ENCODE results near the gene HSPBAP1.

The HSPBAP1 gene

DNA sequence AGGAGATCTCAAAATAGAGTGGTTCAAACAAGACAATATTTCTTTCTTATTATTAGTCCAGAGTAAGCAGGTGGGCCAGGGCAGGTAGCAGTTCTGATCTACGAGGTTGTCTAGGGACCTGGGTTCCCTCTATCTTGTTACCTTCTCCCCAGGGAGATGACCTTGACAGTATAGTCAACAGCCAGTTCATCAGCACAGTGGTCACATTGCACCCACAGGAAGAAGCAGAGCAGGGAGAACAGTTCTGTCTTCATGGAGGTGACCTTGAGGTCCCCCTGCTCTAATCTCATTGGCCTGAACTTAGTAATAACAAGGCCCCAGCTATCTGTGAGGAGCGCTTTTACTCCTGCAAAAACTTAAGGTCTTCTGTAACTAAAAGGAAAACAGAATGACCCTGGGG is 23.0 kb upstream of the HSPBAP1 start:
- TF ChIP-seq, protein P1, sequence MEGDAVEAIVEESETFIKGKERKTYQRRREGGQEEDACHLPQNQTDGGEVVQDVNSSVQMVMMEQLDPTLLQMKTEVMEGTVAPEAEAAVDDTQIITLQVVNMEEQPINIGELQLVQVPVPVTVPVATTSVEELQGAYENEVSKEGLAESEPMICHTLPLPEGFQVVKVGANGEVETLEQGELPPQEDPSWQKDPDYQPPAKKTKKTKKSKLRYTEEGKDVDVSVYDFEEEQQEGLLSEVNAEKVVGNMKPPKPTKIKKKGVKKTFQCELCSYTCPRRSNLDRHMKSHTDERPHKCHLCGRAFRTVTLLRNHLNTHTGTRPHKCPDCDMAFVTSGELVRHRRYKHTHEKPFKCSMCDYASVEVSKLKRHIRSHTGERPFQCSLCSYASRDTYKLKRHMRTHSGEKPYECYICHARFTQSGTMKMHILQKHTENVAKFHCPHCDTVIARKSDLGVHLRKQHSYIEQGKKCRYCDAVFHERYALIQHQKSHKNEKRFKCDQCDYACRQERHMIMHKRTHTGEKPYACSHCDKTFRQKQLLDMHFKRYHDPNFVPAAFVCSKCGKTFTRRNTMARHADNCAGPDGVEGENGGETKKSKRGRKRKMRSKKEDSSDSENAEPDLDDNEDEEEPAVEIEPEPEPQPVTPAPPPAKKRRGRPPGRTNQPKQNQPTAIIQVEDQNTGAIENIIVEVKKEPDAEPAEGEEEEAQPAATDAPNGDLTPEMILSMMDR (IDR thresholded peaks at IDR 0.05; ENCODE audit: extremely low read depth, insufficient read depth, missing control alignments), result no peak
- in situ Hi-C loops (cut with MboI; ENCODE audit: low pct_unique_long_range_greater_than_20kb, low sequenced_read_pairs, unreplicated experiment), result no loop called here
- DNase-seq (ENCODE audit: low spot score), result no peak

- TF ChIP-seq, protein P1 (IDR thresholded peaks at IDR 0.05; ENCODE audit: extremely low read depth, insufficient read depth, missing control alignments), result no peak
- DNase-seq (ENCODE audit: low spot score), result no peak
- in situ Hi-C loops (cut with MboI; ENCODE audit: low pct_unique_long_range_greater_than_20kb, low sequenced_read_pairs, unreplicated experiment), result no loop called here
Measured at GRCh38 chr3:122810734-122811133, 17.1 kb upstream of the HSPBAP1 start.

GRCh38 chr3:122803977-122804376 is 10.3 kb upstream of the HSPBAP1 start:
- DNase-seq (ENCODE audit: low spot score), result no peak
- in situ Hi-C loops (cut with MboI; ENCODE audit: low pct_unique_long_range_greater_than_20kb, low sequenced_read_pairs, unreplicated experiment), result no loop called here
- TF ChIP-seq, protein P1 (IDR thresholded peaks at IDR 0.05; ENCODE audit: extremely low read depth, insufficient read depth, missing control alignments), result no peak

GRCh38 chr3:122802323-122802722 is 8.7 kb upstream of the HSPBAP1 start:
- DNase-seq (ENCODE audit: low spot score), result no peak
- in situ Hi-C loops (cut with MboI; ENCODE audit: low pct_unique_long_range_greater_than_20kb, low sequenced_read_pairs, unreplicated experiment), result no loop called here
- TF ChIP-seq, protein P1 (IDR thresholded peaks at IDR 0.05; ENCODE audit: extremely low read depth, insufficient read depth, missing control alignments), result no peak

- DNase-seq (ENCODE audit: low spot score), result no peak
- in situ Hi-C loops (cut with MboI; ENCODE audit: low pct_unique_long_range_greater_than_20kb, low sequenced_read_pairs, unreplicated experiment), result no loop called here
- TF ChIP-seq, protein P1 (IDR thresholded peaks at IDR 0.05; ENCODE audit: extremely low read depth, insufficient read depth, missing control alignments), result no peak
Measured at GRCh38 chr3:122800706-122801237, 7.1 kb upstream of the HSPBAP1 start.

- no peak for DNase-seq (ENCODE audit: low spot score)
- TF ChIP-seq, protein P1 (IDR thresholded peaks at IDR 0.05; ENCODE audit: extremely low read depth, insufficient read depth, missing control alignments), result no peak
- in situ Hi-C loops (cut with MboI; ENCODE audit: low pct_unique_long_range_greater_than_20kb, low sequenced_read_pairs, unreplicated experiment), result no loop called here
Measured at GRCh38 chr3:122800031-122800430, 6.4 kb upstream of the HSPBAP1 start.

- in situ Hi-C loops (cut with MboI; ENCODE audit: low pct_unique_long_range_greater_than_20kb, low sequenced_read_pairs, unreplicated experiment), result no loop called here
- TF ChIP-seq, protein P1 (IDR thresholded peaks at IDR 0.05; ENCODE audit: extremely low read depth, insufficient read depth, missing control alignments), result no peak
- DNase-seq (ENCODE audit: low spot score), result no peak
Measured at GRCh38 chr3:122799322-122799721, 5.7 kb upstream of the HSPBAP1 start.

All from GM13977 (cell line).